Ishikawa (cell line): Measurements from ENCODE around the gene NUAK2.

Experiments
- CEBPB ChIP-seq: IDR thresholded peaks from 2 replicates; pipeline ENCODE4 v1.6.1; 2012
- CREB1 ChIP-seq: IDR thresholded peaks from 2 replicates; pipeline ENCODE4 v1.6.1; 2012; ENCODE audit warnings: low read depth
- EGR1 ChIP-seq: IDR thresholded peaks from 2 replicates; pipeline ENCODE4 v1.6.1; 2012
- EP300 ChIP-seq: IDR thresholded peaks from 2 replicates; pipeline ENCODE4 v1.6.1; 2012; ENCODE audit warnings: borderline replicate concordance
- FOXM1 ChIP-seq: IDR thresholded peaks from 2 replicates; pipeline ENCODE4 v1.6.1; 2012; ENCODE audit warnings: low read depth, borderline replicate concordance
- NFIC ChIP-seq: IDR thresholded peaks from 2 replicates; pipeline ENCODE4 v1.6.1; 2012
- RAD21 ChIP-seq: IDR thresholded peaks from 2 replicates; pipeline ENCODE4 v1.6.1; 2012; ENCODE audit warnings: low read depth
- TAF1 ChIP-seq: IDR thresholded peaks from 2 replicates; pipeline ENCODE4 v1.6.1; 2012; ENCODE audit warnings: low read depth, mild to moderate bottlenecking
- TCF12 ChIP-seq: IDR thresholded peaks from 2 replicates; pipeline ENCODE4 v1.6.1; 2012; ENCODE audit warnings: low read depth
- TEAD4 ChIP-seq: IDR thresholded peaks from 2 replicates; pipeline ENCODE4 v1.6.1; 2012
- YY1 ChIP-seq: IDR thresholded peaks from 2 replicates; pipeline ENCODE4 v1.6.1; 2012; ENCODE audit warnings: low read depth
- ZBTB7A ChIP-seq: IDR thresholded peaks from 2 replicates; pipeline ENCODE4 v1.6.1; 2012; ENCODE audit warnings: low read depth
- TF ChIP-seq, protein P1 (sequence below): IDR thresholded peaks from 2 replicates; pipeline ENCODE4 v1.6.1; 2012
- TF ChIP-seq, protein P2 (sequence below): IDR thresholded peaks from 2 replicates; pipeline ENCODE4 v1.6.1; 2012; ENCODE audit warnings: low read depth, mild to moderate bottlenecking
- TF ChIP-seq, protein P3 (sequence below): IDR thresholded peaks from 2 replicates; pipeline ENCODE4 v1.6.1; 2012

NUAK2 gene

DNA sequence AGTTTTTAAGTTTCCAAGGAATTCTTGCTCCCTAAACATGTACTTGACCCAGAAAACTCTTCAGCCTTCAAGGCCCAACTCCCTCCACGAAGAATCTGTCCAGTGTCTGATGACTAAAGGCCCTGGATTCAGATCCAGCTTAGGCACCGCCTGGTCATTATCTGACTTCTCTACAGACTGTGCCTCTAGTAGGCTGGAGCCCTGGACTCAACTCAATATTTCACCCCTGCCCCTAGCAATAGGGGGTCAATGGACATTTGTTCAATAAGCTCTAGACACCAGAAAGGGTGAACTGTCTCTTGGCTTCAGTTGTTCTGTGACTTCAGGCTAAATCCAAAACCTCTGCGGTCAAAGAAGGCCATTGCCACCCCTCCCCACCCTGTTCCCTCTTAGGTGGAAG is 34.5 kb downstream of the NUAK2 start:
- TF ChIP-seq TCF12 = no peak
- TF ChIP-seq, protein P1, sequence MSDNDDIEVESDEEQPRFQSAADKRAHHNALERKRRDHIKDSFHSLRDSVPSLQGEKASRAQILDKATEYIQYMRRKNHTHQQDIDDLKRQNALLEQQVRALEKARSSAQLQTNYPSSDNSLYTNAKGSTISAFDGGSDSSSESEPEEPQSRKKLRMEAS = no peak
- TF ChIP-seq TEAD4 = no peak
- TF ChIP-seq, protein P2, sequence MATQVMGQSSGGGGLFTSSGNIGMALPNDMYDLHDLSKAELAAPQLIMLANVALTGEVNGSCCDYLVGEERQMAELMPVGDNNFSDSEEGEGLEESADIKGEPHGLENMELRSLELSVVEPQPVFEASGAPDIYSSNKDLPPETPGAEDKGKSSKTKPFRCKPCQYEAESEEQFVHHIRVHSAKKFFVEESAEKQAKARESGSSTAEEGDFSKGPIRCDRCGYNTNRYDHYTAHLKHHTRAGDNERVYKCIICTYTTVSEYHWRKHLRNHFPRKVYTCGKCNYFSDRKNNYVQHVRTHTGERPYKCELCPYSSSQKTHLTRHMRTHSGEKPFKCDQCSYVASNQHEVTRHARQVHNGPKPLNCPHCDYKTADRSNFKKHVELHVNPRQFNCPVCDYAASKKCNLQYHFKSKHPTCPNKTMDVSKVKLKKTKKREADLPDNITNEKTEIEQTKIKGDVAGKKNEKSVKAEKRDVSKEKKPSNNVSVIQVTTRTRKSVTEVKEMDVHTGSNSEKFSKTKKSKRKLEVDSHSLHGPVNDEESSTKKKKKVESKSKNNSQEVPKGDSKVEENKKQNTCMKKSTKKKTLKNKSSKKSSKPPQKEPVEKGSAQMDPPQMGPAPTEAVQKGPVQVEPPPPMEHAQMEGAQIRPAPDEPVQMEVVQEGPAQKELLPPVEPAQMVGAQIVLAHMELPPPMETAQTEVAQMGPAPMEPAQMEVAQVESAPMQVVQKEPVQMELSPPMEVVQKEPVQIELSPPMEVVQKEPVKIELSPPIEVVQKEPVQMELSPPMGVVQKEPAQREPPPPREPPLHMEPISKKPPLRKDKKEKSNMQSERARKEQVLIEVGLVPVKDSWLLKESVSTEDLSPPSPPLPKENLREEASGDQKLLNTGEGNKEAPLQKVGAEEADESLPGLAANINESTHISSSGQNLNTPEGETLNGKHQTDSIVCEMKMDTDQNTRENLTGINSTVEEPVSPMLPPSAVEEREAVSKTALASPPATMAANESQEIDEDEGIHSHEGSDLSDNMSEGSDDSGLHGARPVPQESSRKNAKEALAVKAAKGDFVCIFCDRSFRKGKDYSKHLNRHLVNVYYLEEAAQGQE = no peak
- no peak for TF ChIP-seq TAF1
- no peak for TF ChIP-seq YY1
- no peak for TF ChIP-seq EGR1
- TF ChIP-seq CREB1 = no peak

DNA sequence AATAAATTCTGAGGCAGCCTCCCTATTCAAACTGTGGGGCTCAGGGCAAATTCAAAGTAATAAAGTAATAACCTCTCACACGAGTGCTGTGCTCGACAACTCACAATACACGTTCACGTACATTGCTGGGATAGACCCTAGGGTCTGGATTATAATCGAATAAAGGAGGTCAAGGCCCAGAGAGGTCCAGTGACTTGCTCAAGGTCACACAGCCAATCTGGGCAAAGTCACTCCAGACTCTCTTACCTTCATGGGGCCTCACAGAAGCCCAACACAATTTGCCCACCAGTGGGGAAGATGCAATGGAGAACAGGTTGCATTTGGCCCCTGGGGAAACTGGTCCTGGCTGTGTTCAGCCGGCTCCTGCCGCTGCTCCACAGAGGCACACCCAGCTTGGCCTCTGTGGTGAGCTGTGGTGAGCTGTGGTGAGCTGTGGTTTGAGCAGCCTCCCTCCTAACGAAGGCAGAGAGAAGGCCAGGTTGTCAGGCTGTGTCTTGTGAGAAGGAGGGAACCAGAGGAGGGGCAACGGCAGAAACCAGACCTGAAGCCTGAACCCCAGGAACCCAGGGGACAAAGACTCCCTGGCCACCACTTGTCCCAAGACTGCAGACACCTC is 35.1 kb downstream of the NUAK2 start:
- TF ChIP-seq EGR1 (no peak), TAF1 (no peak), CEBPB (no peak), CREB1 (no peak), TCF12 (no peak), ZBTB7A (no peak), EP300 (no peak), YY1 (no peak), NFIC (no peak), RAD21 (no peak), FOXM1 (no peak), TEAD4 (no peak)
- TF ChIP-seq, protein P3, sequence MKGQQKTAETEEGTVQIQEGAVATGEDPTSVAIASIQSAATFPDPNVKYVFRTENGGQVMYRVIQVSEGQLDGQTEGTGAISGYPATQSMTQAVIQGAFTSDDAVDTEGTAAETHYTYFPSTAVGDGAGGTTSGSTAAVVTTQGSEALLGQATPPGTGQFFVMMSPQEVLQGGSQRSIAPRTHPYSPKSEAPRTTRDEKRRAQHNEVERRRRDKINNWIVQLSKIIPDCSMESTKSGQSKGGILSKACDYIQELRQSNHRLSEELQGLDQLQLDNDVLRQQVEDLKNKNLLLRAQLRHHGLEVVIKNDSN = no peak
- TF ChIP-seq, protein P1 = no peak
- TF ChIP-seq, protein P2 = no peak

DNA sequence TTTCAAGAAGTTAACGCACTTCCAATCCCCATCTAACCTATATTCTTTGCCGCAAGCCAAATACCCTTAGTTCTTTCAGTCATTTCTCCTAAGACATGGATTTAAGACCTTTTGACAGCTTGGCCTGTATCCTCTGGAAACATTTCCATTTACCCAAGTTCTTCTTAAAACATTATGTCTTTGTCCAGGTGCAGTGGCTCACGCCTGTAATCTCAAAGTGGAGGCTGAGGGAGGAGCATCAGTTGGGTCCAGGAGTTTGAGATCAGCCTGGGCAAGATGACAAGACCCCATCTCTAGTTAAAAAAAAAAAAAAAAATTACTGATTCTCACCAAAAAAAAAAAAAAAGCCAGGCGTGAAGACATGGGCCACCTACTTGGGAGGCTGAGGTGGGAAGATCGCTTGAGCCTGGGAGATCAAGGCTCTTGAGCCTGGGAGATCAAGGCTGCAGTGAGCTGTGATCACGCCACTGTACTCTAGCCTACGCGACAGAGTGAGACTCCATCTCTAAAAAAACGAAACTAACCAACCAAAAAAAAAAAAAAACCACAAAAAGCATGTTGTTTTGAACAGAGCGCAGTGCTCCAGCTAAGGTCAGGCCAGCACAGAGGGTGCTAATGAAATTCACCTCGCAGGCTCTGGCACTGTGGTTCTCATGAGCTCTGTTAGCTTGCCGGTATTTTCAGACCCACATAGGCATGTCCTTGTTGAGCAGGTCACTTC is 36.0 kb downstream of the NUAK2 start:
- TF ChIP-seq NFIC = no peak
- TF ChIP-seq EP300 = no peak
- TF ChIP-seq RAD21 = no peak
- no peak for TF ChIP-seq YY1
- TF ChIP-seq, protein P3 = no peak
- TF ChIP-seq TEAD4 = no peak
- no peak for TF ChIP-seq CEBPB
- TF ChIP-seq FOXM1 = no peak
- TF ChIP-seq, protein P2 = no peak
- no peak for TF ChIP-seq TCF12
- TF ChIP-seq, protein P1 = no peak
- TF ChIP-seq ZBTB7A = no peak
- no peak for TF ChIP-seq EGR1
- TF ChIP-seq CREB1 = no peak
- no peak for TF ChIP-seq TAF1
